Kidney capillary endothelial cell (primary cell): ENCODE results near the gene FSTL4.

Source experiments
- DNase-seq: peaks from one replicate; pipeline ENCODE4 v3.0.0-alpha.2; 2018; ENCODE audit warnings: low spot score

Gene FSTL4

GRCh38 chr5:133384903-133385302, 227.4 kb downstream of the FSTL4 start:
- DNase-seq = no peak

GRCh38 chr5:133384120-133384855, 228.1 kb downstream of the FSTL4 start:
- no peak for DNase-seq

DNA sequence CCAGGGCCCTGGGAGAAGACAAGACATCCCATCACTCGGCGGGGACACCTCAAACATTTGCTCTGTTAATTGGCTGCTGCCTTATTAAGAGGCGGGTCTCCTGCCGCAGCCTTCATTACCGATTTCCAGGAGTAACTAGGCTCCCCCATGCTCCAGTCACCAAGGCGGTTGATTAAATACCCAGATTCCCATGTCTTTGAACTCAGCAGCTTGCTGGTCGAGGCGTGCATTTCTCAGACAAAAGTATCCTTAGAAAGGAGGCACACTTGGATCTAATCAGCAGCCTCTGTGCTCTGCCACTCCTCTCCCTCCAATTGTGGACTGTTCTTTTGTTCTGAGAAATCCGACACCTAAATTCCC, 228.8 kb downstream of the FSTL4 start:
- no peak for DNase-seq

GRCh38 chr5:133382661-133383579, 229.4 kb downstream of the FSTL4 start:
- DNase-seq = no peak

GRCh38 chr5:133381571-133382365, 230.6 kb downstream of the FSTL4 start:
- no peak for DNase-seq

DNA sequence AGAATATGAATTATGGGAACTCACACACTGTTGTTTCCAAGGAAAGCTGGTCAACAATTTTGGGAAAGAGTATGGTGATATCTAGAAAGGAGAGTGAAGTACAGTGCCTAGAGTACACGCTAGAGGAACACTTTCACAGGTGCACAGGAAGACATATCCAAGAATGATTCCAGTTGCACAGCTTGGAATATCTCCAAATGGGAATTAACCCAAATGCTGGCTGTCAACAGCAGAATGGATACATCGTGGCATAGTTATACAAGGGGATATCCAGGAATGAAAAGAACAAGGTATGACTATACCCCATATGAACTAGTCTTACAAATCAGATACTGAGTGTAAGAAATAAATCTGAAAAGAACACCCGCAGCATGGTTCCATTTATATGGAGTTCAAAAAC, 231.3 kb downstream of the FSTL4 start:
- no peak for DNase-seq

DNA sequence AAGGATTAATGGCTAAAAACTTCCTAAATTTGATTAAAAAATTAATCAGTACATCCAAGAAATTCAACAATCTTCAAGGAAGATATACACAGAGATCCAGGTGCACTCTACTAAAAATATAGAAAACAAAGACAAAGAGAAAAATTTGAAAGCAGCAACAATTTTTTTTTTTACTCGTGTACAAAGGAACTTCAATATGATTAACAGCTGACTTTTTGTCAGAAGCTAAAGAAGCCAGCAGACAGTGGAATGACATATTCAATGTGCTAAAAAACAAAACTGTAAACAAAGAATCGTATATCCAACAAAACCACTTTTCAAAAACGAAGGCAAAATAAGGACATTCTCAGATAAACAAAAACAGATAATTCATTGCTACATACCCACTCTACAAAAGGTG, 234.6 kb downstream of the FSTL4 start:
- no peak for DNase-seq

DNA sequence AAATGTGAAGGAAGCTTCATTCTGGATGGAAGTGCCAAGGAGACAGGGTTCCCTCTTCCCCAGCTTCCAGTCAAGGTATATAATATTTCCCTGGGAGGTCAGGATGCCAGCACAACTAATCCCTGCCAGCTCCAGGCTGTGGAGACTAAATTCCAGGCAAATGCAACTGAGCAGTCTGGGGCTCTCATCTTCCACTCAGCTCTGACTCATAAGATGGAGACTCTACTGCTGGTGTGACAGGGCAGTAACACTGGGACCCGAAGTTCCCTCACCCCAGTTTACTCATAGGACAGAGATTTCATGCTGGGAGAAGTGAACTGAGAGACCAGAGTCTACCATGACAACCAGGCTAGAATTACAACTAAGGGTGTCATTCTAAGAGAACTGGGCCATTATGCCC, 235.4 kb downstream of the FSTL4 start:
- DNase-seq = no peak

GRCh38 chr5:133373121-133373870, 239.0 kb downstream of the FSTL4 start:
- no peak for DNase-seq

- DNase-seq = no peak
These were observed 239.9 kb downstream of the FSTL4 start for GRCh38 chr5:133372293-133372937.

DNA sequence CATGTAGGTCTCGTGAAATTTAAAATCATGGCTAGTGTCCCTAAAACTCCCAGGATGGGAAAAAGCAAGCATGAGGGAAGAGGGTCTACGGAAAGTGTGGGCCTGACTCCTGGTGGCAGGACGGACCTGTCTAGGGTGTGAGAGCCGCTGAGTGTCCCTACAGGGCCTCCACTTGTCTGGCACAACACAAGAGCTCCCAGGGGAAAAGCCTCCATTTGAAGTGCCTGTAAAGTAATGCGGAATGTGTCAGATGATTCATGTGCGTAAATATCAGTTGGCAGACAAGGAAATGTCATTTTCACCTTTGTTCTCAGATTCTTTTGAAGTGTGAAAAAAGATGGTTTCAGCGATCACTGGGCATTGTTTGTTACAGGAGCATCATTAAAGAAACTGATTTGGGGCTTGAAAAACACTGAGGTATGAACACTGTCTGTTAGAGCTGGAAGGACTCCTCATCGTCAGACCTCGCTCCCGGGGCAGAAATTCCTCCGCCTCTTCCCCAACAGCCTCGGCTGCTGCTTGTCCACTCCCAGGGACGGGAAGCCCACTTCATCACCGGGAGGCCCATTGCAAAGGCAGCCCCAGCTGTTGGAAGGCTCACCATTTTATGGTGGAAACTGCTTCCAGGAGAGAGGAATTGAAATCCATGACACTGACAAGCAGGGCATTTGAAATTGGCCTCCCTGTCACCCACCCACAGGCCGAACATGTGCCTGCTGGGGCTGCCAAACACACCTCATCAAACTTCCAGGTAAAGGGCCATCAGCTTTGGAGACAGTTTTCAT, 240.8 kb downstream of the FSTL4 start:
- no peak for DNase-seq

DNA sequence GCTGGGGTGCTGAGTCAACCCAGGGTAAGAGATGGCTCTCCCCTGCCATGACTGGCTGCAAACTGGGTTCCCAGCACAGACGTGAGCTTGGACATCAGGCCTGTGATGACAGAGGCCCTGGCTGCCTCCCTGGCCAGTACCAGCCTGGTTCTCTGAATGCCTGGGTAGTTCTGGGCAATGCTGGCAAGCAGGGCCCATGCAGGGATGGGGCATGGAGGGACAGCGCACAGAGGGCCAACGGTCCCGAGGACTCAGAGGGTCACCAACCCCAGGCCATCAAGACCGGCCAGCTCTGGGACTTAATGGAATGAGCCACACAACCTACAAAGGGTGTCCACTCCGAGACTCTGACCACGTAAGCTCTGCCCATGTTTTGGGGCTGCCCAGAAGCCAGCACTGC, 241.4 kb downstream of the FSTL4 start:
- no peak for DNase-seq

DNA sequence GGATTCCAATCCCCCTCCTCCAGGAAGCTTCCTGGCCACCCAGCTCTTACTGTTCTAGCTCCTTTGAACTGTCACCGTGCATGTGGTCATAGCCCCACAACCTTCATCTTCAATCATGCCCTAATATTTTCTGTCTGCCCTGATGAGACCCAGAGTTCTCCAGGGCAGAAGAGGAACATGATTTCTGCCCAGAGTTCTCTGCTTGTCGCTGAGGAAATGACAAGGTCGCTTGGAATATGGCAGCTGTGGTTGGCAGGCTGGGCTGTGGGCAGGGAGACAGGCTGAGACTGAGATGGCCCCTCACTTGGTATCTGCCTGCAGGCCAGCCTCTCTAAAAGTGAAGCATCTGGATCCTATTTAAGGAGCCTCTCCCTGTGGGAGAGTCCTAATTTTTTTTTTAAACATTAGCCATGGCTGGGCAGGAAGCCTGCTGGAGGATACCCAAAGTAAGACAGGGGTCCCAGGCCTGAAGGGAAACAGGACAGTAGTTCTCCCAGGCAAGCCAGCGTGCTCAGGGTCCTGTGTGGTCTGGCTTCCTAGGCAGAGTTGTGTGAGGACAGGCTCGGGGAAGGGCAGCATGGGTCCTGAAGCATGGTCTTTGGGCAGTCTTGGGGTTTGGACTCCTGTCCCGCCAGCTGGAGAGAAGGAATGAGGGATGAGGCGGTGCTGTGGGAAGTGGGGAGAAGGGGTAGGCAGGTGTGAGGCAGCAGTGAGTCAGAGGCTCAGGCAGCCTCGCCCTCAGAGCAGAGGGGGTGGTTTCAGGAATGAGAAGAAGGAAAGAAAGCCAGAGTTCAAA, 242.1 kb downstream of the FSTL4 start:
- DNase-seq = no peak

DNA sequence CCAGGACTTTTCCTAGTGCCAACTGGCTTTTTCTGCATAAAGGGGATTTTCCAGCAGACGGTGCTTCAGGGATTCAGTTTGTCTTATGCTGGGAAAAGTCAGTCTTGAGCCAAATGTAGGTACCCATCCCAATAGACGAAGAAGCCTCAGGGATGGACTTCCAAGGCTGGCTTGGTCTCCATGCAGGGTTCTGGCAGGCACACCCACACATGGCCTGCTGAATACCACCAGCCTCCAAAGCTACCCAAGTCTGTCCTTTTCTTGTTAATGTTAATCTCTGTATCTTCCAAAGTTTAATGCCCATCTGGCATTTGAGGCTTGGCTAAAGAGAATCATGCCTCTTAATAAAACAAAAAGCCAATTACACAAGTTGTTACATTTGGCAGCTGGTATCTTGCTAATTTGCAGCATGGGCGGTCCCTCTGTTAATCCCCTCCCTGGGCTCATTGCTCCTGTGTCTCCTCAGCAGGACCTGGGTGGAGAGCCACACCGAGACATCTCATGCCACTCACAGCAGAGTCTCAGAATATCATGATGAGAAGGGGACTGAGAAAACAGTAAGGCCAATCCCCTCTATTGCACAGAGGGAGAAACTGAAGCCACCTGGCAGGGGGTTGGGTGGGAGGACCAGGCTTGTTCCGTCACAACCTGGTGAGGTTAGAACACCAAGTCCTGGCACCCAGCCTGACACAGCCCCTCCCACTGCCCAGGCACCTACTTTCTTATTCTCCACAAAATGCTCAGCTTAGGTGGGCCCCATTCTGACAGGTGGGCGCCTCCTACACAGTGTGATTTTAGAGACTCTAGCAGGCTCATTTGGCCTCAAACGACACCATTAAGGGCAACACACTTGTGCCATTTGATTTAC, 243.2 kb downstream of the FSTL4 start:
- DNase-seq = no peak

- no peak for DNase-seq
These were observed 244.4 kb downstream of the FSTL4 start for GRCh38 chr5:133367984-133368383.

DNA sequence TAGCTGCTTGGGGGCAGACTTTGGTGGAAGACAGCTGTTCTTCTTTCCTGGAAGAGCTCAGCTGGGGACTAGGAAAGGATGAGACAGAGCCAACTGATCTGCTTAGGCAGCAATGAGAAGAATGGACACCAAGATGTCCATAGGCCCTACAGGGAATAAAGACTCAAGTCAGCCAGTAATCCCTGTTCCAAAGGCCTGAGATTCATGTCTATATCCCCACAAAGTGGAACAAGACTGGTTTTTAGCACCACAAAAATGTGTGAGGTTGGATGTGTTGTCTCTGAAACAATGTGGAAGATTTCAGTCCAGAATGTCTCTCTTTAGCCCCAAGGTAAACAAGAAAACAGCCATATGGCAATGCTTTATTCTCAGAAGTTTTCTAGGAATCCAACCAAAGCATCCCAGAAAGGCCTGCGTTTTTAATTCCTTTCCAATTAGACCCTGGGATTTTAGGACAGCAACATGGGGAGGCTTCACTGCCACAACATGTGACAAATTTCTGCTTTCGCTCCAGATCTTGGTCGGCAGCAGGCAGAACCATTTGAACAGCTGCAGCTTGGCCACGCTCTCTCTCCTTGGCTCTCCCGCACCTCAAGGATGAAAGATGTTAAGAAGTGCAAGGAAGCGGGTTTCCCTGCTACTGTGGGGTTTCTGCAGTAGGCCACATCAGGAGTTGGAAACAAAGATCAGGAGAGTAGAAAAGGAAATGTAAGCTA, 245.1 kb downstream of the FSTL4 start:
- no peak for DNase-seq

- DNase-seq = no peak
These were observed 245.9 kb downstream of the FSTL4 start for GRCh38 chr5:133366438-133366837.

DNA sequence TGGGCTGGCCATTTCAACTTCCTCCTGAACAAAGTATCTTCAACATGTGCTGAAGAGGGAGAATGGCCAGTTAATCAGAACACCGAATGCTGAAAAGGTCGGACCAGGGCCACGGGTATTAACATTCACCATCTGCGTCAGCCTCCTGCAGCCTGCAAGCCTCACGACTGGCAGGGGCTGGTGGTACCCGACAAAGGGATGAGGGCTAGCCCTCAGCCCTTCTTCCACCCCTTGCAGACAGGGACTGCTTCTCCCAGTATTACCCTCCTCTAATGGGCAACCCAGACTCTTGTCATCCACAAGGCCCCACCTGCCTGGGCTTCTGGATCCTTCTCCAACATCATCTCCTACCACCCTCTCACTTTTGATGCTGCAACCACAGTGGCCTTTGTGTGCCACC, 246.6 kb downstream of the FSTL4 start:
- no peak for DNase-seq
